Left cardiac atrium (tissue), 4 donors: ENCODE data around the gene SETD3. TPM values are rescaled to one million over a fixed set of nuclear protein-coding genes. Genes with fewer than 3 reads are reported as not detected.

Experiments
- ATAC-seq, 2 donors: fragments of 200-7000 bp; cut with Tn5 transposase; one replicate each; pipeline ENCODE4 v1.9.1; 2020; ENCODE audit warnings: mild to moderate bottlenecking in 2 of 2, moderate library complexity in 2 of 2
- DNase-seq: peaks from one replicate; pipeline ENCODE4 v3.0.0-alpha.2; 2020
- intact Hi-C, 2 donors: fragments of 100-400 bp; cut with DNase I; formaldehyde crosslinking; loops; one replicate each; pipeline versions ENCODE4 v1.14.1 to v1.15.1; 2022 to 2023
- total RNA-seq, 2 donors: library from RNA; stranded (reverse); fragmentation: NEBNext Ultra II Directional; extraction: Animal tissue kit (Norgen Biotek cat#: 25700); gene quantifications; one replicate each; pipeline ENCODE4 v1.2.1, GENCODE V29; 2021
- donor health status: DM: no; HTN: yes; CAD: no.
- donor health status: DM: no; HTN: yes; CAD: no; lungs with severe emphysema.
- donor health status: DM: yes; HTN: yes; CAD: no.
- donor health status: Dilated cardiomyopathy.

SETD3 gene
- total RNA-seq, 2 donors from 2014 or later, result 77.7 to 116 TPM

DNA sequence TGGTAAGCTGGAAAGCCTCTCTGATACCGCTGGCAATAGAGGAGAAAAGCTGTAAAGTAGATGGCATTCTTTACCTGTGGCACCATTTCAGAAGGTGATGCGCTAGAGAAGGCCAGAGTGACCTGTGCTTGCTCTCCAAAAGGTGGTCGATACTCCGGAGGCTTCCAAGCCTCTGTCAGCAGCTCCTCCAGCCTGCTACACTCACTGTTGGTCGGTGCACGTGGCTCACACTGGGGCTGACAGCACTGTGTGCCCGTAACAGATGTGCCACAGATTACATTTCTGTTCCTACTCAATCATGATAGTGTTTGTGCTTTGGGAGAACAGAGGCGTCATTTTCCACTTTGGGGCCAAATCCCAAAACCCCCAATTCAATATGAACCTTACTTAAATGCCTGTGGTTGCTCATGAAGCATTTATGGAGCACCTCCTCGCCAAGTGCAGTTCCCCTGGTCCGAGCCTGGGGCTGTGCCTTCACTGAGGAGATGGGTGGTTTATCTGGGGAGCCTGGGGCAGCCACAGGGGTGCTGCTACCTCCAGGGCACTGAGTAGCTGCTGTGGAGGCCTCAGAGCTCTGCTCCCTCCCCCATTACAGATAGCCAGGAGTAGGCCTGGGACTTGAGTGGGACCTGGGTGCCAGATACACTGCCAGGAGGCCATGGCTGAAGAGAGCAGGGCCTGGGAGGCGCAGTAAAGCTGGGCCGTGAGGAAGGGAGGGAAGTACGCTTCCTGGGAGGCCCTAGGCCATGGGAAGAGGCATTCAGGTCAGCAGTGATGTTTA, 27.4 kb upstream of the SETD3 start:
- no peak for ATAC-seq
- intact Hi-C loops, result loop anchor here in 1 of 2 donors (5.0 kb wide), 1 partner anchor 124 kb away; no protein-coding TSS in a partner anchor

DNA sequence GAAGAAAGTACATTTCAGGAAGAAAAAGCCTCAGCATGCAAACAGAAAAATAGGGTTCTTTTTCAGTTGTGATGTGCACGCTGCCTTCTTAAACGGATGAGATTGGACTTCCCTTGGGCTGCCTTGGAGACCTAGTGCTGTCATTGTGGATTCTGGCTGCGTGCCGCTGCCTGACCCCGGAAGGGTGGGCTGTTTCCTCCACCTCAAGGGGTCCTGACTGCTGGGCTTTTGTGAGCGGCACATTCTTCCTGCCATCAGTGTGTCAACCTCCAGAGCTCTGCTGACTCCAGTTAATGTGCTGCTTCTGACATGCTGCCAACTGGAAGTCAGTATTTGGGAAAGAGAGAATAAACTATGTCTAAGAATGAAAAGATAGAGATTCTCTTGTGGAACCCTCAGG, 25.6 kb upstream of the SETD3 start:
- DNase-seq (no peak), ATAC-seq (no peak)
- intact Hi-C loops, result loop anchor here in 1 of 2 donors (5.0 kb wide), 1 partner anchor 126 kb away; no protein-coding TSS in a partner anchor

More for the DNA sequence above, 27.4 kb upstream of the SETD3 start:
- DNase-seq, result no peak

DNA sequence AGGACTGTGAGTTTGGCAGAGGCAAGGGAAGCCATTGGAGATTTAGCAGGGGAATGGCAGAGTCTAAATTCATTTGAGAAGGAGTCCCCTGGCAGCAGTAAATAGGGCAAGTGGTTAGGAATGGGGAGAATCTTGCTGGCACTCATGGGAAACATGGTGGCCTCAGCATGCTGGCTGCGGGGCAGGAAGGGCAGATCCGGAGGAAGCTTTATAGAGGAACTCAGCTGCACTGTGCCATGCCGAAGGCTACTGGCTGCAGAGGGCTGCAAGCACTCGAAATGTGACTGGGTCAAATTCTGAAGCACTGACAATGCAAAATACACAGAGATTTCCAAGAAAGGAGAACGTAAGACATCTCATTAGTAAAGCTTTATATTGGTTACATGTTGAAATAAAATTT, 24.4 kb upstream of the SETD3 start:
- intact Hi-C loops, result loop anchor here in 1 of 2 donors (5.0 kb wide), 1 partner anchor 127 kb away; no protein-coding TSS in a partner anchor
- DNase-seq, result no peak

DNA sequence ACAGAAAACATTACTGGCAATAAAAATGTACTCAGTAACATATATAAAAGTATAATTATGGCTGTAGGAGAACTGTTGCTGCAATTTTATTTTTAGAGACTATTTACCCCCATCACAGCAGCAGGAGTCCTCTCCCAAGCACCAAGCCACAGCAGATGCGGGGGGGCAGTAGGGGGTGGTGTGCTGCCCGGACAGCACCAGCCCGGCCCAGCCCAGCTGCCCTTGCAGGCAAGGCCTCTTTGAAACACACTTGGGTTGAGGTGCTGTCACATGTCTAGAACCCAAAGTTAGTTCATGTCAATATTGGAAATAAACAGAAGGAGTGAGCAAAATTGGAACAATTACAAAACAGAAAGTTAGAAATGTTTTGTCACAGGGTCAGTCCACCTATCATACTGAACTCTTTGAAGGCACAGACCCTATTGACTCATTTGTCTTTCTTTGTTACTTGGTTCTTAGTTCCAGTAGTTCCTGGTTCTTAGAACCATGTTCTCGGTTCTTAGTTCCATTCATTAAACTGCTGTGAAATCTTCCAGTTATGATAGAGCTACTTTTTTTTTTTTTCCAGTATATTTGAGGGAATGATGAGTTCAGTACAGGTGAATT, 23.3 kb upstream of the SETD3 start:
- DNase-seq, result no peak
- no peak for ATAC-seq
- intact Hi-C loops, result no loop called here

More for the DNA sequence above, 24.4 kb upstream of the SETD3 start:
- ATAC-seq, result no peak

DNA sequence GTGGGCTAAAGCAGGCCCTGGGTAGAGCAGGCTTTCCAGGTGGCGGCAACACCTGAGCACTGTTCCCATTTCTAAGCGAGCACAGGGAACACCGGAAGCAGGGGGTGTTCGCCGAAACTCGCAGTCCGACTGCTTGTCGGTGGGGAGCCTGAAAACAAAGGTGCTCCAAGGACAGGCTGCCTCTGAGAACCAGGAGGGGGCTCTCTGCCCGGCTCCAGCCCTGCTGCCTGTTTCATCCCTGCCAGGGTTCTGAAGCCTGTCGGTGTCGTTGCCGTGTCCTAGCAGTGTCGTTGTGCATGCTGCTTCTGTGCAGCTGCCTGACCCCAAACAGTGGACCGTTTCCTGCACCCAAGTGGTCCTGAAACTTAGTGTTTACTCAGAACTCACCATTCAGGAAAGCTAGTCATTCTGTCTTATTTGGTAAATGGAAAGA, 22.3 kb upstream of the SETD3 start:
- intact Hi-C loops, result no loop called here
- DNase-seq, result no peak

DNA sequence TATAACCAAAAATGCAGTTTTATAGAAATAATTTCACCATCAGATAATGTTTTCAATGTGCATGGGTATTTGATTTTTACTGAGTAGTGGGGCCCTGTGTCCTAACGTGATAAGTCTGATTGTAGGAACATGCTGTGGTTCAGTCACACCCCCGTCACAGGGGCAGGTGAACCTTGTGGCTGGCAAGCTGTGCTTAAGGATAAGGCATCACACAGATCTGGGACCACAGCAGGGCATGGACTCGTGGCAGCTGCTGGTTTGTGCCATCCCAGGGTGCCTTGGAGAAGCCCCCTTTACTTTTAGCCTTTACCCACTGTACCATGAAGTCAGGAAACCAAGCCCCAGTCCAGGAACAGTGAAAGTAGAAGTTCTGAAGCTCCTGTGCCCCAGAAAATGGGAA, 17.2 kb upstream of the SETD3 start:
- intact Hi-C loops, result no loop called here
- DNase-seq (no peak), ATAC-seq (no peak)

More for the DNA sequence above, 22.3 kb upstream of the SETD3 start:
- no peak for ATAC-seq

DNA sequence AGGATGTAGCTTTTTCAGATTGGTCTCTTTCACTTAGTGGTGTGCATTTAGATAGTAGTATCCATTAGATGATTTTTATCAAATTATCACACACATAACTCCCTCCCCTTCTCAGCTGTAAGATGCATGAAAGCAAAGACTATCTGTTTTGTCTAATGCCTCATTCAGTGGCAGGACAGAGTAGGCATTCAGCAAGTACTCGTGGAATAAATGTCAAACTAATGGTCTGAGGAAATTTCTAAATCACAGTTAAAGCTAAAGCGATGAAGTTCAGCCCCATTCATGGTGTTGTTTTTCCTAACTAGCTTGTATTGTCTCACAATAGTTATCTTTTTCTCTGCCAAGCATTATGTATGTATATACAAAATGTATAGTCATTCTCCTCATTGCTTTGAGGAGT, 16.7 kb upstream of the SETD3 start:
- ATAC-seq, result no peak
- DNase-seq, result no peak
- intact Hi-C loops, result no loop called here

DNA sequence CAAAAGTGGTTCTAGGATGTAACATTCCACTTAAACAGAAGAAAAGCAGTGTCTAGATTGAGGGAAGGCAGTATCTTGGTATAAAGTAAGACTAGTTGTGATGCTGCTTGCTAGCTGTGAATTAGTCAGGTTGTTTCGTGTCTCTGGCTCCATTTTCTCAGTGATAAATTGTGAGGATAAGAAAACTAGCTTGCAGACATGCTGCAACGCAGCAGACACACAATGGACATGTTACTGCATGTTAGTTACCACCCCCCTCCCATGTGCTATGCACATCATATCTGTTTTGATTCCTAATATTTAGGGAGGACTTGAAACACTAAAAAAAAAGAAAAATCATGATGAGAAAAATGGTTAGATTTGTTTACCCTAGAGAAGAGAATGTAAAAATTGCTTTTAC, 3.4 kb upstream of the SETD3 start:
- DNase-seq (no peak), ATAC-seq (no peak)
- intact Hi-C loops, result no loop called here

DNA sequence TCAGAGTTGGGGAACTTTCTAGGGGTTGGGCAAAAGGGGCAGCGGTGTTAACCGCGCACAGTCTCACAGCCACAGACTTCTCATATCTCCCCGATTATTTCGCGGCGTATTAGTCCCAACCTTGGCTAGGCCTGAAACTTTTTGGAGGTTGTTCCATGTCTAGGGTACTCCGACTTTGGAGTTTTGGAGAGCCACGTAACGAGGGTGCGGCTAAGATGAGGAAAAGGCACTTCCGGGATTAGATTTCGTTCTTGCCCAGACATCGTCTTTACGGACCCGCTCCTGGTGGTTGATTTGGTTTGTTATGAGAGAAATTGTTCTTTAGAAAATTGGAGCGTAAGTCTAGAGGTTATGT, 1.1 kb upstream of the SETD3 start:
- DNase-seq (no peak), ATAC-seq (no peak)
- intact Hi-C loops, result no loop called here

DNA sequence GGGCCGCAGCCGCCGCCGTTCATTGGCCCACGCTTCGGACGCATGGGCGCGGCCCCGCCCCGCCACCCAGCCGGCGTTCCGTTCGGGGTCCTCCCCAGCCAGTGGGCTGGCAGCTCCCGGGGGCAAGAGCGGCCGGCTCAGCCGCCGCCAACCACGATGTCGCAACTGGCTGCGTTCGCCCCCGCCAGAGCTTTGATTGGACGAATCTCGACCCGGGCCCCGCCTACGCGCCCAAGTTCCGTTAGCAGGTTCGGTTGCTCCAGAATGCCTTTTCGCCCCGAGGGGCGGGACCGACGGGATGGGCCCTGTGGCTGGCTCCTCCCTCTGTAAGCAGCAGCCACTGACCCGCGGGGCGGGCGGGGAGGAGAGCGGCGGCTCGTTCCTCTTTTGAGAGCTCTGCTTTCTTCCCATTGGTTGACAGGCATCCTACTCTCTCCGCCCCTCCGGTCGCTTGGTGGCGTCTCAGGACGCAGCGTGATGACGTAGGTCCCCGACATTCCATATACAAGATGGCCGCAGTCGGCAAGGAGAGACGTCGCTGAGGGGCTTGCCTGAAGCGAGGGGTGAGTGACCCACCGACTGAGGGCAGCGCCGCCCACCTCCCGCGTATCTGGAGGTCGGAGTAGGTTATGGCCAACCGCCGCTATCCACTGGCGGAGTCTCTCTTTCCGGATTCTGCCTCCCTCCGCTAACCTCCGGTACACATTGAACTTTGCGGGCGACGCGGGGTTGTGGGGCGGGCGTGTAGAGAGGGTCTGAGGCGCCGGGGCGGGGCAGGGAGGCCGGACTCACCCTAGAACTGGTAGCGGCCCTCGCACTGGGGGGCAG, 472 bp upstream of the SETD3 start, which contains the start of gene CCNK:
CCNK (plus strand) TSS at position 493 of the 828 bp plus-strand sequence. CDS start 11,269 bp downstream, outside the sequence.
- intact Hi-C loops, result no loop called here
- ATAC-seq (peak; percentile 94 to 97), DNase-seq (peak; percentile 100)

DNA sequence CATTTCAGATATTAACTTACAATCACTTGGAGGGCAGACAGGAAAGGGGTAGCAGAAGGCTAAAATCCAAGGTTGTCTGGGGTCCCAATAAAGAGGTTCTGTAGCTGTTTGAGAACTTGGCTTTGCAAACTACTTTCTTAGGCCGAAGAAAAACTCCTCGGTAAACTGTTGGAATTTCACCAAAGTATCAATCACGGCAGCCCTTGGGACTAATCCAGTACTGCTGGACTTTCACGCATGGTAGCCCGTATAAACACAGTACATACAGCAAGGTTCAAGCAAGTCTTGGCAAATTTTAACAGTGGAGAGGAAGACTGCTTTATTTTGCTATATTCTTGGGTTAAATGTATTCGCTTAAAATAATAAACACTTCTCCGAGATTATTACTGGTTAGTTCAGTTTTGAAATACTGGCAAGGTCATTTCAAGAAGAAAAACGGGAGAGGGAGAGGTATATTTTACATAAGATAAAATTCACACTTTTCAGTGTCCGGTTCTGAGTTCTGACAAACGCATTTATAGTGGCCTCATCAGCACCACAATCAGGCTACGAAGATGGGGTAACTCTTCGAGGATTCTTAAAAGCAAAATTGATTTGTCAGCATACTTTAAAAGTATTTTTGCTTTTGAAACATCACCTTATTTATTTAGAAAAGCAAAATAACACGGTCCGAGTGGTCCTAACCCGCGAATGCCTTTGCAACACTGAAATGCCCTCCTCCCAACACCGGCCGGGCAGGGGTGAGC, 1.3 kb downstream of the SETD3 start:
- no peak for DNase-seq
- no peak for ATAC-seq
- intact Hi-C loops, result no loop called here

DNA sequence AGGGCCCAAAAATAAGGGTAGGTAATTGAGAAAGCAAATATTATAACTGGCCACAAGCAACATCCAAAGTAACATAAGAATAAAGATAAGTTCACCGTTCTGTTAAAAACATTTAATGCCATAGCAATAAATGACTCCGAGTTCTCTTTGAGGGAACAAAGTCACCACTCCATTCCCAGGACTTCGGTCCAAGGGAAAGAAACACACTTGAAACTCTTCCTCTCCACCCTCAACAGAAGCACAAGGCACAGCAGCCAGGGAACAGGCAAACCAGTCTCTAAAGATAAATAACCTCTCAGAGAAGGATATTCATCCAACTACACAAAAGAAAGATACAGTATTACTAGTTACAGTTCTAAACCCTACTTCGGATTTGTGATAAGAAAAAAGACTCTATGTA, 2.5 kb downstream of the SETD3 start:
- intact Hi-C loops, result no loop called here
- no peak for DNase-seq
- ATAC-seq, result no peak

DNA sequence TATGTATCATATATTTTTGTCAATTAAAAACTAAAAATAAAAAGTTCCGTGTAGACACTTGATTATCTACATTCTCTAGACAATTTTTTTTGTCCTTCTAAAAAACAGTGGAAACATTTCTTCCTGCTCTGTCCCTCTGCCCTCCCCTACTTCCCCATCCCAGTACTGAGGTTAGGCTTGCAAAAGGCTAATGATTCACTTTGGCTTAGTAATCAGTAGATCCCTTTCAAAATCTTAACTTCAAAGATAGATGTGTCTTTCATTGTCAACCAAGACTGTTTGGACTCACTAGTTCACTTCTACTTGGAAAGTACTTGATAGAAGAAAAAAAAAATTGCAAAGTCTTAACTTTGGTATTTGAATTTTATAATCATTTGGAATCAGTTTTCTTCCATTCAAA, 3.8 kb downstream of the SETD3 start:
- DNase-seq, result no peak
- no peak for ATAC-seq
- intact Hi-C loops, result no loop called here

DNA sequence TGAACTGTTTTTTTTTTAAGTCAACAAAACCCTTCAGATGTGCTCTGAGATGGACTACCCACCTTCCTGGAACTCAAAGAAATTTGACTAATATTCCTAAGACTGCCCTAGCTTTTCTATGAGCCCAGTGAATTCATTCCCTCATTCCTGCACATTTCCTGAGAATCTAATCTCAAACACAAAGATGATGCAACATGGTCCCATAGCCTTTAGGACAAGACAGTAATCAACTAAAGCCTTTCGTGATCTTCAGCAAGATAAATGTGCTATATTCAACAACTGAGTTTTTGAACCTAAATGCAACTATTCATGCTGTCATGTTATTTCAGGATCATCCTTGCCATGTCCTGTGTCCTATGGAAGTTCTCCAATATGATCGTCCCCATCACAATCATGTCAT, 5.0 kb downstream of the SETD3 start:
- ATAC-seq (no peak), DNase-seq (no peak)
- intact Hi-C loops, result no loop called here

DNA sequence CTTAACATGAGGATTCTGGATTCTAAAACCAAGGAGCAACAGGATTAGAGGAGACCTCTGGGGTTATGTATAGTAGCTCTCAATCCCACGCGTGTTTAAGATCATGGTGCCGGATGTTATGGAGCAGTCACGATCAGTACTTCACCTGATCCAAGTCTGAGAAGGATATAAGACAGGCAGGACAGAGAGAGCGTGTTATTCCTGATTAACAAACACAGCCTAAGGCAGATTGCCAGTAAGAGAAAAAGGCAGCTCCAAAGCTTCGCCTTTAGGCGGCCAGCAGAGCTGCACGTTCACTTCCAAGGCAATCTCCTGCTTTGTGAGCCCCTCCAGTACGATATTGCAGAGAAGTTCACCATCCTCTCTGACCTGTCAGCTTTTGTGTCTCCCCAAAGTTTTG, 5.5 kb downstream of the SETD3 start:
- DNase-seq (no peak), ATAC-seq (peak; percentile 24 to 30)
- intact Hi-C loops, result no loop called here

DNA sequence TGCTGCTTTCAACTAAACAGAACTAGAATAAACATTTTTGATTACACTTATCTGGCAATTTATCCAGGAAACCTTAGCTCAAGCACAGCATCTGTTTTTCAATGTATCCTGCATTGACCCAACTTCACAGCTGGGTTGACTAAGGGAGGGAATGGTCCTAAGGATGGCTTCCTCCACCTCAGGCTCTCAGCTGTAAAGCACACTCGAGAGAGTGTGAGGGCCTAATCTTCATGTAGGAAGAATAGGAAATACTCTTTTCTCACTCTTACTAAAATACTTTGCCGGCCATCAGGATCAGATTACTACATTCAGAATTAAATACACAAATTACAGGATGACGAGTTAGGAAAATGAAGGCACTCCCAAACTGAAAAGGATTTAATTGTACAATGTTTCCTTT, 7.2 kb downstream of the SETD3 start:
- no peak for DNase-seq
- intact Hi-C loops, result no loop called here
- ATAC-seq, result no peak

DNA sequence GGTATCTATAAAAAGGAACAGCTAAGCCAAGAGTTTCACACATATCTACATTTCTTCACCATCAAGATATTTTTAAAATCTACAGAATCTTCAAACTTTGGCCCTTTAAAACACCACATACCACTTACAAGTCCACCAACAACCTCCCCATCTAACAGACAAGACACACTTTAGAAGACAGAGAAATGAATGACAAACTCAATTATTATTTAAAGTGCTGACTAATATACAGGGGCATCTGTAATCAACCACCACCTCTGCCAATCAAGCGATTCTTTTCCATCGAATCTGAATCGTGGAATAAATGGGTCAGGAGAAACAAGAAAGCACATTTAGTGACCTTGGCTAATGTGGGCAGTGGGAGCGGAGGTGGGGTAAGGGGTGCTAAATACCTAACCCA, 7.7 kb downstream of the SETD3 start:
- no peak for ATAC-seq

DNA sequence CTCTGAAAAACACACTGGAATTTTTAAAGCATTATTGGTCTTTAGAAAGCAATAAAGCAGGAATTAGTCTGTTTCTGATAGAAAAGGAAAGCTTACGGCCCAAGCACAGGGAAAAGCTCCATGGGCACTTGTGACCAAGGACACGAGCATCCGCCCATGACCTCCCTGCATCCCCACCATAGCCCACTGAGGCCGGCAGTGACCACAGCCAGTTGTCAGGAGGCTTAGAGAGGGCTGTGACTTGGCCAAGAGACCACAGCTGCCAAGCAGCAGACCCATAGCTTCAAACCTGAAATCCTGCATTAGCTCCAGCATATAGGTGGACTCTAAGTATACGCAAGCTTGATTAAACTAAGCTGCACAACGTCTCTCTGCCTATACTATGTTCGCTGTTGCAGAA, 8.9 kb downstream of the SETD3 start:
- DNase-seq (no peak), ATAC-seq (no peak)
- intact Hi-C loops, result no loop called here

More for the DNA sequence above, 7.7 kb downstream of the SETD3 start:
- no peak for DNase-seq
- intact Hi-C loops, result no loop called here
